ENCODE data around the gene HYAL3.
"Not testable (repeated sequence)": the region's sequence is repeated elsewhere in the genome, so short reads cannot be mapped to it uniquely, and the experiment has no call there.

Gene HYAL3

DNA sequence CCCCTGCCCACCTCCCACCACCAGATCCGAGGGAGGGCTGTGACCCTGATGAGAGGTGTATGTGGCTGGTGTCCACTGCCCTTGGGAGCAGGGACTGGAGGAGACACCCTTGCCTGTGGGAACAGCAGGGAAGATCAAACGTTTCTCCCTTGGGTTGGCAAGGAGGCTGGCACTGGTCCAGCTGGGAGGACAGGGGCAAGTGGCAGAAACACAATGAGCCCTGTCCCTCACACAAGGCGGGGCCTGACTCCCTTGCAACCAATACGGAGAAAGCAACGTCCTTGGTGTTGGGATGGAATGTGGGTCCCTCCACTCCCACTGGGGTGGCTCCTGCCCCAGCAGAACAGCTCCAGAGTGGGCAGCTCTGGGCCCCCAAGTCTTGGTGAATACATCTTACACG, 18.1 kb upstream of the HYAL3 start:
- in situ Hi-C loops (cut with MboI; ENCODE audit: low sequenced_read_pairs), result no loop called here

DNA sequence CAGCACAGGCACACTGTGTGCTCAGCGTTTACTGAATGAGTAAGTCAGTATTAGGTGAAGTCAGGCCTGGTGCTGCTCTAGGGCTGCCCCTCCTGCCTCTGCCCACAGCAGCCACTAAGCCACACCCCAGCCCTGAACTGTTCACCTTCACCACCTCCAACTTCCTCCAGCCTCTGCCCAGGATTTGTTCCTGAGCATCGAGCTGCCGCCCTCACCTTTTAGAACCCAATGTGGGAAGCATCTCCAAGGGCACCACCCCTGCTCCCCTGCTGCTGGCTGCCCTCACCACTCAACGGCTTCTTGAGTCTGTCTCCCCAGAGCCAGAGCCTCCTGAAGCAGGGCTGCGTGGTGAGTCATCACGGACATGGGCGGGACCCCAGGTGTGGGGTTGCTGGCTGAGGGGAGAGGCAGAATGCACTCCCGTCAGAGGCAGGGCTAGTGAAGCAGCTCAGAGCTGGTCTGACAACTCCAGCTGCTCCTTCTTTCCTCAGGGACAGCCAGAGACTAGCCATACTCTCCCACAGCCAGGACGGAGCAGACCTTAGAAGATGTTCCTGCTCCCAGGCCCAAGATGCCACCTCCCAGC, 17.5 kb upstream of the HYAL3 start:
- in situ Hi-C loops (cut with MboI; ENCODE audit: low sequenced_read_pairs), result no loop called here

- in situ Hi-C loops (cut with MboI; ENCODE audit: low sequenced_read_pairs), result no loop called here
These were observed 15.6 kb upstream of the HYAL3 start for GRCh38 chr3:50314816-50315215.

- in situ Hi-C loops (cut with MboI; ENCODE audit: low sequenced_read_pairs), result no loop called here
These were observed 15.1 kb upstream of the HYAL3 start for GRCh38 chr3:50314342-50314741.

- in situ Hi-C loops (cut with MboI; ENCODE audit: low sequenced_read_pairs), result not testable (repeated sequence)
These were observed 12.8 kb upstream of the HYAL3 start for GRCh38 chr3:50312041-50312440.

DNA sequence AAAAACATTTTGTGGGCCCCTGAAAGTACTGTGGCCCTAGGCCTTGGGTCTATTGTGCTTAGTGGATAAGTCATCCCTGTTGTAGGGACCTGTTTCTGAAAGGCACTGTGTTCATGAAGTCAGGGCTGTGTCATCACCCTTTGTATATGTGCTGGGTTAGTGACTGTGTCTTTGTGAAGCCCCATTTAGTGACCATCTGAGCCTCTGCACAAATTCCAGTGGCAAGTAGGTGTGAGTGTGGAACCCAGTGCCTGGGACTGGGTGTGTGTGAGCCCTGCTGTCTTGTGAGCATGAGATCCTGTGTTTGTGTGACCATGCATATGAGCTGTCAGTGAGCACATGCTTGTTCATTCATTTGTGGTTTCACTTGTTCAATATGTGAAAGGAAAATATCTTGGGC, 5.4 kb upstream of the HYAL3 start:
- in situ Hi-C loops (cut with MboI; ENCODE audit: low sequenced_read_pairs), result no loop called here

DNA sequence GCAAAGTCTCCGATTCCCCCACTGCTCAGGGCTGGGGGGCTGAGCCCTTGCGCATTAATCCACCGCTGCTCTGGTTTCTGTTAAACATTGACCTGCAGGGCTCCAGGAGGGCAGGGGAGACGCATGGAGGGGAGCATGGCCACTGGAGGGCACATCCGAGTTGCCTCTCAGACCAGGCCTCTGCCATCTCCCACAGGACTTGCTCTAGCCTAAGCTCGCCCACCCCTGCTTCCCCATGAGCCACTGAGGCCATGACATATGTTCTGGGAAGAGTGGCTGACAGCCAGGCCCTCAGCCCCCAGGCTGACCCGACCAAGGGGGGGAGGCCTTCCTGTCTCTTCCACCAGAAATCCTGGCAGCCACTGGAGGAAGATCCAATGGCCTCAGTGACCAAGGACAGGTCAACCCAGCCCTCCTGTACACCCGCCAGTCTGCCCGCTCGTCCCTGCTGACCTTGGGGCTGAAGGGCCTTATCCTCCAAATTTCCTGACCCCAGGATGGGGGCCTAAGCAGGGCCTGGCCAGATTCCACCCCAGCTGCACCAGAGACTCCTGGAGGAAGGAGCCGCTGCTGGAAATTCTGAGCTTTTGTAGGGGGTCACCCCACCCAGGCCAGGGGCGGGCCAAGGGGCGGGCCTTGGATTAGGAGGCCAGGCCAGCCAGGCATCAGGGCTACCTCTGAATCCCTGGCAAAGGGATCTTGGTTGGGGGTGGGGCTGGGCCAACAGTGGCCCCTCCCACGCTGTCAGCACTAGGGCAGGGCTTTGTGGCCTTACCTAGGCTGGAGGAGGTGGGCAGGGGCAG, 4.0 kb upstream of the HYAL3 start, which contains the start of gene HYAL1:
Gene HYAL1, minus strand, starts transcription at position 562 of the 803 bp plus-strand sequence. CDS start 618 bp downstream, outside the sequence.
- in situ Hi-C loops (cut with MboI; ENCODE audit: low sequenced_read_pairs), result no loop called here

DNA sequence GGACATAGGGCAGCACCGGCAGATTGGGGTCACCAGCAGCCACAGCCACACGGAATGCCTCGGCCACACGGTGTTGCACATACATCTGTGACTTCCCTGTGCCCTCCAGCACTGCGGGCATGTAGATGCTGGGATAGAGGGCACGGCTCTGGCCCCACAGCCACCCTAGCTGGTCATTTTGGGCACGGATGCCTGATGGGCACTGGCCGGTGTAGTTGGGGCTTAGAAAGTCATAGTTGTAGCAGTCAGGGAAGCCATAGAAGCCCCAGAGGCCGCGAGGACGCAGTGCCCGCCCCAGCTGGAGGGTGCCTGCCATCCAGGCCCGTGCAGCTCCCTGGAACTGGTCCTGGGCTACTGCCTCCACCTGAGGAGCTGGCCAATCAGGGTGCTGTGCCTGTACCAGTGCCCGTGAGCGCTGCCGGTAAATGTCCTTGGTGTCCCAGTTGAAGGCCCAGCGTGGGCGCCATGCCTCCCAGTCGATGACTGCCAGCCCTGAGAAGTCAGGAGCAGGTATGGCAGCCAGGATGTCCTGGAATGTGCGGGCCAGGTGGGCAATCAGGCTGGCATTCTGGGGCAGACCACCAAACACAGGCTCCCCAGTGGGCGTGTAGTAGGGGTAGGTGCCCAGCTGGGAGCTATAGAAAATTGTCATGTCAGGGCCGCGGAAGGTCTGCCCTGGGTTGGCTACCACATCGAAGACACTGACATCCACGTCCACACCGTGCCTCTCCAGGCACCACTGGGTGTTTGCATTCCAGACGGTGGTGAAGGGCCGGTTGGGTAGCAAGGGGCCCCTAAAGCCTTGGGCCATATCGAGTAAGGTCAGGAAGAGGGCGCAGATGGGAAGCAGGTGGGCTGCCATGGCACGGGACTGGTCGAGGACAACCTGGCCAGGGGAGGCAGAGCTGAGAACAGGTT, 3.1 kb upstream of the HYAL3 start:
- in situ Hi-C loops (cut with MboI; ENCODE audit: low sequenced_read_pairs), result no loop called here

DNA sequence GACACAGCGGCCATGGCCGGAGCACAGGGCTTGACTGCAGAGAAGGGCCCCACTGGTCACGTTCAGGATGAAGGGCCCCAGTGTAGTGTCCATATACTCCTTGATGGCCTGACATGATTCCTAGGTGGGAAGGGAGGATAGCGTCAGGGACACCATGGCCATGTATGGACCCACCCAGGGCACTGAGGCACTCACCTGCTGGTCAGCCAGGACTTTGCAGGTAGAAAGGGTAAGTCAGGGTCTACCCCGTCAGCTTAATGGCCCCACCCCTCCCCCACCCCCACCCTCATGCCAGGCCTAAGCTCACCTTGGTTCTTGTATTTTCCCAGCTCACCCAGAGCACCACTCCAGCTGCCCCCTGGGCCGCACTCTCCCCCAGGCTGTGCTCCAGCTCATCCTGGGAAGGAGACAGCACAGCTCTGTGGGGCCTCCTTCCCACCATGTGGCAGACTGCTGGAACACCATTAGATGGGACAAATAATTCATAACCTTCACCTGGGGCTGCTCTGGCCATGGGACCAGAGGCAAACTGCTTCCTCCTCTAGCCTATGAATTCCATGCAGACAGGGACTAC, 1.6 kb upstream of the HYAL3 start:
- in situ Hi-C loops (cut with MboI; ENCODE audit: low sequenced_read_pairs), result no loop called here

DNA sequence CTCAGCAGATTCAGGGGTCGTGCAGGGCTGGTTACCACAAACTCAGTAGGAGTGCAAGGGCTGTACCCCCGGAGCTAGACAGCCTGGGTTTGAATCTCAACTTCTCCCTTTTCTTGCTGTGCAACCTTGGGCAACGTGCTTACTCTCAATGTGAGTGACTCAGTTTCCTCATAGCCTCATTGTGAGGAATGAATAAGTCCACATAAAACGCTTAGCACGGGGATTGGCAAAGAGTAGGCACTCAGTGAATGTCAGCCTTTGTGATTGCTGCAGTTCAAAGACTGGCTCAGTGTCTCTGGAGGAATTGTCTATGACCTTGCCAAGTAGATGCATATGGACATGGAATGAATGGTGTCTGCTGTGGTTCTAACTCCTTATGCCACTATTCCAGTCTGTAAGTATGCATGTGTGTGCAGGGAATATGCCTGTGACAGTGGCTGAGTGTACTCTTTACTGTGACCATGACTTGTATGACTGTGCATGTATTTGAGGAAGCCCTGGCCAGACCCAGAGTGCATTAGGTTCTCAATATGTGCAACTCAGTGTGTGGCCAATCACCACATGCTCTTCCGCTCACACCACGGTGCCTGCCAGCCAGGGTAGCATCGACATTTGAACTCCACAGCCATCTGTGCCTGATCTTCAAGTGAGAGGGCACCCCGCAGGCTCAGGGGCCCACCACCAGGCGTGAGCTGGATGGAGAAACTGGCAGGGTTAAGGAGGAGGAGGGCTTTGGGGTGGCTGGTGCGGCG, 900 bp upstream of the HYAL3 start:
- in situ Hi-C loops (cut with MboI; ENCODE audit: low sequenced_read_pairs), result no loop called here

DNA sequence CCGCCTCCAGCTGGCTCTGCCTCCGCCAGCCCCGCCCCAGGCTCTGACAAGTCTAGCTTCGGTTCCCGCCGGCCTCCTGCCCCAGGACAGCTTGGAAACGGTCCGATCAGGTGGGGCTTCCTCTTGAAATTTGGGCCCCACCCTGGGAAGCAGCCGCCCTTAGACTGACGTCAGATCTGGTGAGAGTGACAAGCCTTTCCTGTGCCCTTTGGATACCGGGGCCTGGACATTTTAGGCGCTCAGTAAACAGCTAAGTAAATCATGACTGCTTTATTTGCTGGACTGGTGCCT, 378 bp upstream of the HYAL3 start:
- in situ Hi-C loops (cut with MboI; ENCODE audit: low sequenced_read_pairs), result no loop called here

DNA sequence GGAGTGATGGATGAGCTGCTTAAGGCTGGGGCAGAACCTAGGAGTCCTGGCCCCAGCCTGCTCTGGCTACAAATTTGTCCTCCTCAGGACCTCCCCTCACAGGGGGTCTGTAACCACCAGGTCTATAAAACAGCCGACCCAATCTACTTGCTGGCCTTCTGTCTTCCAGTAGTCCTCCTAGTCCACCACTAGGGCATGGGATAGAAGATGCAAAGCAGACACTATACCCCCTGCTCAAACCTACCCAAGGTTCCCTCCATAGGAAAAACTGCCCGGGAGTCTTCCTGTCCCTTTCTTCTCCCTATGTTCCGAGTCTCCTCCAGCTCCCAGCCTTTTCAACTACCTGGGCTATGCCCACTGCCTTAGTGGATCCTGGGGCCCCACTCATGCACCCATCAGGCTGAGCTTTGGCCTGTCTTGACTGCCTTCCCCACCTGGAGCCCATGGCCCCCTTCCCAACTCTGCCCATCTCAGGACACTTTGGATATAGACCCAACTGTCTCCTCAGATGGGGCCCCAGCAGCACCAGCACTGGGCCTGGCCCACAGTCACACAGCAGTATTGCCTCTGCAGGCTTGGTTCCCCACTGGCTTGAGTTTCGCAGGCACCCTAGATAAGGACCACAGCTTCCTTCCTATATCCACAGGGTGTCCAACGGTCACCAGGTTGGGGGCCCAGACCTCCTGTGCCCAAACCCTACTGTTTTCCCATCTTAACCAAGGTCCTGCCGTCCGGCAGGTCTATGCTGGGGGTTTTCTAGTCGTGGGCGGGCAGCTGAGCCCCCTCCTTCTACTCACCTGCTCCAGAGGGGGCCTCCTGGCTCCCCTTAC, 1.1 kb downstream of the HYAL3 start:
- in situ Hi-C loops (cut with MboI; ENCODE audit: low sequenced_read_pairs), result no loop called here

- in situ Hi-C loops (cut with MboI; ENCODE audit: low sequenced_read_pairs), result no loop called here
These were observed 1.8 kb downstream of the HYAL3 start for GRCh38 chr3:50297384-50297775.

DNA sequence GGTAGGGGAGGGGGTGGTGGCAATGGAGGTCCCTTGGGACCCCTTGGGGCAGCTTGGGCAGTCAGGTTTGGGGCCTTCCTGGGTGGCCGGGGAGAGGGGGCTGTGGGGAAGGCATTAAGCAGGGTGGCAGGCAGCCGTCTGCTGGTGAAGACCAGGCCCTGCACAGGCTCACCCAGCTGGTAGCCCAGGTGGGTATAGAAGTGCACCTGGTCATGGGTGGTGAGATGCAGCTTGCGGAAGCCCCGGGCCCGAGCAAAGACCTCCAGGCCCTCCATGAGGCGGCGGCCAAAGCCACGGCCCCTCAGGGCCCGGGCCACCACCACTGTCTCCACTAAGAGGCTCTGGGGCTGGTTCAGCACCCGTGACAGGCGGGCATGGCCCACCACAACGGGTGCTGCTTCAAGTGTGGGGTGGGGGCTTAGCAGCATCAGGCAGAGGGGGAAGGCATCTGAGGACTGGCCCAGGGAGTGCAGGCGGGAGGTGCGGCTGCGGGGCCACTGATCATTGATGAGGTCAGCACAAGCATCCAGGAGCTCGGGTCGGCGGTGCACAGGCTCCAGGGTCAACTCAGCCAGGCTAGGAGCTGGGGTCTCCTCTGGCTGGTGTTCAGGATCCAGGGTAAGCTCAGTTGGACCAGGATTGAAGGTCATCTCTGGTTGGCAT, 2.4 kb downstream of the HYAL3 start:
- in situ Hi-C loops (cut with MboI; ENCODE audit: low sequenced_read_pairs), result no loop called here

GRCh38 chr3:50295553-50296431, 3.4 kb downstream of the HYAL3 start:
- in situ Hi-C loops (cut with MboI; ENCODE audit: low sequenced_read_pairs), result no loop called here

- in situ Hi-C loops (cut with MboI; ENCODE audit: low sequenced_read_pairs), result no loop called here
These were observed 4.5 kb downstream of the HYAL3 start for GRCh38 chr3:50294492-50295403.

DNA sequence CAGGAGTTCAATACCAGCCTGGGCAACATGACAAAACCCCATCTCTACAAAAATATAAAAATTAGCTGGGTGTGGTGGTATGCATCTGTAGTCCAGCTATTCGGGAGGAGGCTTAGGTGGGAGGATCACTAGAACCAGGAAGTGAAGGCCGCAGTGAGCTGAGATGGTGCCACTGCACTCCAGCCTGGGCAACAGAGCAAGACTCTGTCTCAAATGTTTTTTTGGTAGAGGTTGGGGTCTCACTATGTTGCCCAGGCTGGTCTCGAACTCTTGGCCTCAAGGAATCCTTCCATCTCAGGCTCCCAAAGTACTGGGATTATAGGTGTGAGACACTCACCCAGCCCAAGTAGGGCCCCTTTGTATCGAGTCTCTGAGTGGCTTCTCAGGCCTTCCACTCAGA, 5.1 kb downstream of the HYAL3 start:
- in situ Hi-C loops (cut with MboI; ENCODE audit: low sequenced_read_pairs), result no loop called here
